HG02884 (cell line): ENCODE data around the gene CBFA2T3.

Source experiments
- ATAC-seq: cut with Tn5 transposase; IDR thresholded peaks from one replicate; pipeline ENCODE4 v1.9.1; 2021; ENCODE audit warnings: mild to moderate bottlenecking, moderate library complexity; ENCODE audit not compliant: unreplicated experiment

Gene CBFA2T3

GRCh38 chr16:88844419-88845036 lies 132.5 kb downstream of the CBFA2T3 start:
- ATAC-seq: no peak

- ATAC-seq: no peak
Measured at GRCh38 chr16:88843256-88843655, 133.8 kb downstream of the CBFA2T3 start.

- ATAC-seq: no peak
Measured at GRCh38 chr16:88842806-88843205, 134.2 kb downstream of the CBFA2T3 start.

DNA sequence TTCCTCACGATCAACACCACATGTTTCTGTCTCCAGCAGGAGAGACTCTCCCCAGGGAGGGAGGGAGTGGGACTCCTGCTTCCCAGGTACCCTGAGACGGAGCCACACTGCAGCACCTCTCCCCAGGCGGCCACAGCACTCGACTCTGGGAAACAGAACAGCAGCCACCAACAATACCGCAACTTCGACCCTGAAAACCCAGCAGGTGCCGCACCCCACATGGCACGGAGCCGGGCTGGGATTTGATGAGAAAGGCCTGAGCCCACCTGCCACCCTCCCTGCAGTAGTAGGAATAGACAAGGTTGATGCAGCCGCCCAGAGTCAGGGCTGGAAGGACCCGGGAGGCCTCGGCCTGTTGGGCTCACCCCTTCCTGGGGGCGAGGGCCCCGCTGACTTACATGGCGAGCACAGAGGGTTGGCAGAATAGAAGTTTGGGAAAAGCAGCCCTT lies 134.7 kb downstream of the CBFA2T3 start:
- no peak for ATAC-seq

DNA sequence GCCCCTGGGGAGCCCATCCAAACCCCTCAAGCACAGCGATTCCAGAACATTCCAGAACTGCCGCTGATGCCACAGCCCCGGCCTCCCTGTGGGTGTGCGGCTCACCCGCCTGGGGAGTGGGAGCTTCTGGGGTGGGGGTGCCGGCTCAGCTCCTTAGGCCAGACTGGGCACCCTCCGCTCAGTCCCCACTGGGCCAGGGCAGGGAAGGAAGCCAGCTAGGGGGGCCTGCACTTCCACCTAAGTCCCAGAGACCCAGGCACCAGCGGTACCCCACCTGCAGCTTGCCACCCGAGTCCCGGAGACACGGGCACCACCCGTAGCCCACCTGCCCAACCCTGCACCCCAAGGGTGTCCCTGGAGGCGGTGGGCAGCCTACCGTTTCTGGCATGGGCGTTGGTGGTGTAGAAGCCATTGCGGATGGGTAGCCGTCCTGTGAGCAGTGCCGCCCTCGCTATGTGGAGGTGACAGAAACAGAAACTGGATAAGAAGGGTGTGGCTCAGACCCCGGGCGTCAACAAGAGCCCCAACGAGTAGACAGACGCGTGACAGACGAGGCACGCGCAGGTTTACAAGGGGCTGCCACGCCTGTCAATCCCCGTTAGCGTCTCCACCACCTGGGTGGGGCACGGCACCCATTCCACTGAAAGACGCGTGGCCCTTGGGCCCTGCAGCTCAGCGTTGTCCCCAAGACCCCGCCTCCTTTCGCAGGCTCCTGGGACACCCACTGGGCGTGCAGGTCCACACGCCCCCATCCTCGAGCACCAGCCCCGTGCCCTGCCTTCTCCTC lies 135.3 kb downstream of the CBFA2T3 start:
- ATAC-seq: no peak

DNA sequence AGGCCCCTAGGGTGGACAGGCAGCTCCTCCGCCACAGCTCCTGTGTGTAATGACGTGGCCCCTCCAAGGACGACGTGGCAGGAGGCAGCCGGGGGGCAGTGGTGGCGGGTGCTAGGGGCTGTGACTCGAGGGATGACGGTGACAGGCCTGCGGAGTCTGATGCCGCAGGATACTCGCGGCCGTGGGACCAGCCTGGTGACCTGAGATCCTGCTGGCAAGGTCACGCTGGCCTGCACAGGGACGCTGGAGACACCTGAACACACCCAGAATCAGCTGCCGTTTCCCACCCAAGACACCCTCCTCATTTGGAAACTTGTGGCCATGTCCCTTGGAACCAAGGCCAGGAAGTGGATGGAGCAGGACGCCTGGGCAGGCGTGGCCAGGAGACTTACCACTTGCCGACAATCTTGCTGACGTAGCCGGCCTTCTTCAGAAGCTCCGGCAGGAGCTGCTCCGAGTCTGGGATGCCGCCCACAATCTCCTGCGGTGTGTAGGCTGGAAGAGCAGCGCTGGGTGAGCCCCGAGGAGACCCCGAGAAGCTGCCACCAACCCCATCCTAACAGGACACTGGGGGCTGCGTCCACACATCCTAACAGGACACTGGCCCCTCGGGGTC lies 136.3 kb downstream of the CBFA2T3 start:
- ATAC-seq: no peak

GRCh38 chr16:88839745-88840599 lies 137.0 kb downstream of the CBFA2T3 start:
- no peak for ATAC-seq

DNA sequence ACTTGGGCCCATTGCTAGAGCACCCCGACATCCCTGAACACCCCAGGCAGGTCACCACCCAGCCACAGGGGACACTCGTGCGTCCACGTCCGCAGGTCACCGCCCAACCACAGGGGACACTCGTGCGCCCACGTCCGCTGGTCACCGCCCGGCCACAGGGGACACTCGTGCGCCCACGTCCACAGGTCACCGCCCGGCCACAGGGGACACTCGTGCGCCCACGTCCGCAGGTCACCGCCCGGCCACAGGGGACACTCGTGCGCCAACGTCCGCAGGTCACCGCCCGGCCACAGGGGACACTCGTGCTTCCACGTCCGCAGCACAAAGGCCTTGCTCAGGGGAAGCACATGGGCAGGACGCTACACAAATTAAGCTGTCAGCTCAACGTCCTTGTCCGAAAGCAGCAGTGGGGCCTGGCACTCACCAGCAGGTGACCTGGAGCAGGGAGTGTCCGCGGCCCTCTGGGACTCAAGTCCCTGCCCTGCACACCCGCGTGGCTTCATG lies 137.9 kb downstream of the CBFA2T3 start:
- ATAC-seq: no peak

- ATAC-seq: no peak
Measured at GRCh38 chr16:88838566-88838965, 138.4 kb downstream of the CBFA2T3 start.

- no peak for ATAC-seq
Measured at GRCh38 chr16:88837806-88838205, 139.2 kb downstream of the CBFA2T3 start.

- ATAC-seq: no peak
Measured at GRCh38 chr16:88836791-88837190, 140.2 kb downstream of the CBFA2T3 start.

DNA sequence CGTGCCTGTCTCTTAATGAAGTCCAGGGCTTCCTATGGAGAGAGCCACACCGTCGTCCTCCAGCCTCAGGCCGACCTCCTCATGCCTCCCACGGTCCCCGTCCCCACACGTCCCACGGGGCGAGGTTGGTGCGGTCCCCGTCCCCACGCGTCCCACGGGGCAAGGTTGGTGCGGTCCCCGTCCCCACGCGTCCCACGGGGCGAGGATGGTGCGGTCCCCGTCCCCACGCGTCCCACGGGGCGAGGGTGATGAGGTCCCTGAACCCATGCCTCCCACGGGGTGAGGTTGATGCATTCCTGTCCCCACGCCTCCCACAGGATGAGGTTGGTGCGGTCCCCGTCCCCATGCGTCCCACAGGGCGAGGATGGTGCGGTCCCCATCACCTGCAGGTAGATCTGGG lies 141.2 kb downstream of the CBFA2T3 start:
- no peak for ATAC-seq

DNA sequence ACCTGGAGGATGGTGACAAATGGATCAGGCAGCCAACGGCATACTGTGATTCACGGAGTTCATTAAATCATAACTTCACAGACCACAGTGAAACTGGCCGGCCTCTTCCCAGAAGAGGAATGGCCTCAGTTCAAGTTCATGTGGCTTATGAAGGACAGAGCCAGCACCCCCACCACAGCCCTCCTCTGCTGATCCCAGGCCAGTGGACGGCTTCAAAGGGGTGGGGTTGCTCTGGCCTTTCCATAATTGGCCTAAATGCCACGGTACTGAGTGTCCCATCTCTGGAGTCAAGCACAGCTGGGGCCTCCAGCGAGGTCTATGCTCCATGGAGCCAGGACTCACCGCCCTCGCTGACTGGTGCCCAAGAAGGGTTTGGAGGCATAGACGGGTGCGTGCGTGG lies 141.6 kb downstream of the CBFA2T3 start:
- ATAC-seq: no peak

DNA sequence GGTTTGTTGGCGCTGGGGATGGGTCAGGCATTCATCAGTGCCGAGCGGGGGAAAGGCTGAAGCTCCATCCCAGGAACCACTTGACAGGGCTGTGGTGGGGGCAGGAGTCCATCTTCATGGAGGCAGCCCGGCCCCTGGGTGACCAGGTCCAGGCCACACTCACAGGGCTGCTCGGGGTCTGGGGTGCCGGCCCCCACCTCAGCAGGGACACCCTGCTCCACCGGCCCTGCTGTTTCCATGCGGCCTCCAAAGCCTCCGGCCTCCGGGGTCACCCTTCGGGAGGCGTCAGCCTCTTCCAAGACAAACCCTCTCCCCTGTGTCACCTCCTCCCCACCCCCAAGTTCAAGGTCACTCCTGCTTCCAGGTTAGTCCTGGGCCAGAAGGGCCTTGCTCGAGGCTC lies 142.3 kb downstream of the CBFA2T3 start:
- no peak for ATAC-seq

- ATAC-seq: no peak
Measured at GRCh38 chr16:88833086-88833485, 143.9 kb downstream of the CBFA2T3 start.

DNA sequence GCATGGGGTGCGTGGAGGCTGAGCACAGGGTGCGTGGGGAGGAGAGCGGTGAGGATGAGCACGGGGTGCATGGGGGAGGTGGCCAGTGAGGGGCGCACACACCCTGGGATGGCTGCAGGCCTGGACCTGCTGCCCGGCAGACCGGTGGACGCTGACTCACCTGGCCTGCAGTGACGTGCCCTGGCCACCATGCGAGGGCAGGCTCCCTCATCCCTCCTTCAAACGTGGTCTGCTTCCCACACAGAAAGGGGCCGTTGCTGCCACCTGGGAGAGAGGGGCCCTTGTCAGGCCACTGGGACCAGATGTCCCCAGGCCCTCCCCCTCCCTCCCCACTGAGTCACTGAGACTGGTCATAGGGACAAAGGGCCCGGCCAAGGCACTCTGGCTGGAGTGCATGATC lies 145.2 kb downstream of the CBFA2T3 start:
- ATAC-seq: no peak

GRCh38 chr16:88830783-88831182 lies 146.2 kb downstream of the CBFA2T3 start:
- ATAC-seq: no peak

DNA sequence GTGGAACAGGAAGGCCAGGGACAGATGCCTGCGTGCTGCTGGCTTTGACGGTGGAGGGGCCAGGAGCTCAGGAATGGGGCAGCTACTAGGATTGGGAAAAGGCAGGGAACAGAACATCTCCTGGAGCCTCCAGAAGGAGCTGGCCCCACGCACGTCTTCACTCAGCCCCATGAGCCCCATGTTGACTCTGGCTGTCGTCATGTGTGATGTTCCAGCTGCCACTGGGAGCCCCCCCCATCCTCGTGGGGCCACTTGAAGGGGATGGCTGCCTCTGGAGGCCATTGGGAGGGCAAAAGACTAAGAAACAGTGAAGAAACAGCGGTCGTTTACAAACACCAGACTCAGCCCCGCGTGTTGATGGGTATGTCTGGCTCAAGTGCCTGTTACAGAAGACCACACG lies 146.7 kb downstream of the CBFA2T3 start:
- ATAC-seq: no peak

- ATAC-seq: no peak
Measured at GRCh38 chr16:88828711-88829110, 148.3 kb downstream of the CBFA2T3 start.

DNA sequence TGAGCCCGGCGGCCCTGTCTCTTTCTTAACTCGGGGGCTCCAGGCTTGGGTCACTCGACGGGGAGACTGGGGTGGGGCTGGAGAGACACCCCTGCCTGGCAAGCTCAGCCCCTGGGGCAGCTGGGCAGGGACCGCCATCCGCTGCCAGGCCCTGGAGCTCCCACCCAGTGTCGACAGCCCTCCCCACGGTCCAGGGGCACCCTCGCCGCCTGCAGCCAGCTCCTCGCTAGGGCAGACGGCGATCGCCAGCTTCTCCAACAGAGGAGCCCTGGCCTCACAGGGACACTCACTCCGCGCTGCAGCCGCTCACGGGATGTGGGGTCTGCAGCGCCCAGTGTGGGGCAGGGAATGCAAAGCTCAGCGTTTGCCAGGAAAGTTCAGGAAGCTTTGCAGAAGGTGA lies 149.3 kb downstream of the CBFA2T3 start:
- no peak for ATAC-seq
